K562 (cell line): ENCODE results near the gene GPATCH4. TPM values are rescaled to one million over a fixed set of nuclear protein-coding genes. Genes with fewer than 3 reads are reported as not detected.

Experiments used
- CHD2 ChIP-seq: IDR thresholded peaks from 2 replicates; pipeline ENCODE4 v1.6.1; 2011; ENCODE audit warnings: low read depth, low read length
- DPF2 ChIP-seq: fragments of 450-650 bp; IDR thresholded peaks from 2 replicates; pipeline ENCODE4 v1.6.1; 2016
- KLF10 ChIP-seq: fragments of 250-450 bp; sonication (Bioruptor Pico); IDR thresholded peaks from 2 replicates; pipeline ENCODE4 v1.6.1; 2021; ENCODE audit warnings: matching md5 sums
- MEF2A ChIP-seq: IDR thresholded peaks from 2 replicates; pipeline ENCODE4 v1.6.1; 2011; ENCODE audit warnings: low read depth, mild to moderate bottlenecking, low read length, moderate library complexity; ENCODE audit not compliant: control insufficient read depth
- MTA2 ChIP-seq: fragments of 450-650 bp; IDR thresholded peaks from 2 replicates; pipeline ENCODE4 v1.6.1; 2016; ENCODE audit warnings: low read depth
- NR2F6 ChIP-seq: fragments of 450-650 bp; formaldehyde crosslinking; IDR thresholded peaks from 2 replicates; pipeline ENCODE4 v1.4.0; 2020; ENCODE audit warnings: mild to moderate bottlenecking
- PCBP2 ChIP-seq: fragments of 200-400 bp; formaldehyde crosslinking; IDR thresholded peaks from 2 replicates; pipeline ENCODE4 v1.6.1; 2018; ENCODE audit warnings: low read length, low read depth, mild to moderate bottlenecking, moderate library complexity; ENCODE audit not compliant: poor library complexity, severe bottlenecking
- PTTG1 ChIP-seq: fragments of 450-650 bp; IDR thresholded peaks from 2 replicates; pipeline ENCODE4 v1.6.1; 2016; ENCODE audit warnings: low read depth, mild to moderate bottlenecking, missing genetic modification characterization, missing compliant biosample characterization
- SAFB2 ChIP-seq: fragments of 200-400 bp; formaldehyde crosslinking; IDR thresholded peaks from 2 replicates; pipeline ENCODE4 v1.6.1; 2018; ENCODE audit warnings: borderline replicate concordance, low read length, low read depth, moderate library complexity; ENCODE audit not compliant: severe bottlenecking
- SMAD4 ChIP-seq: fragments of 250-450 bp; sonication (Bioruptor Pico); conservative IDR thresholded peaks from 2 replicates; pipeline ENCODE4 v1.8.0; 2021; ENCODE audit warnings: inconsistent platforms, mild to moderate bottlenecking, moderate library complexity
- ZNF146 ChIP-seq: IDR thresholded peaks from one replicate; pipeline ENCODE4 v1.6.1; 2018; ENCODE audit warnings: missing compliant biosample characterization; ENCODE audit not compliant: unreplicated experiment
- ZNF165 ChIP-seq: fragments of 250-450 bp; sonication (Bioruptor Pico); IDR thresholded peaks from 2 replicates; pipeline ENCODE4 v1.4.0; 2020; ENCODE audit warnings: borderline replicate concordance
- ZNF232 ChIP-seq: sonication (generic); formaldehyde crosslinking; IDR thresholded peaks from 2 replicates; pipeline ENCODE4 v1.8.0; 2022; ENCODE audit warnings: mild to moderate bottlenecking, missing genetic modification reagents
- ZNF584 ChIP-seq: fragments of 200-800 bp; sonication (Bioruptor generic); IDR thresholded peaks from 2 replicates; pipeline ENCODE4 v1.6.1; 2016; ENCODE audit warnings: low read depth, mild to moderate bottlenecking, missing genetic modification characterization, missing compliant biosample characterization
- ZNF699 ChIP-seq: fragments of 250-450 bp; sonication (Bioruptor Pico); IDR thresholded peaks from 2 replicates; pipeline ENCODE4 v1.8.0; 2021; ENCODE audit warnings: mild to moderate bottlenecking, moderate library complexity; ENCODE audit not compliant: insufficient replicate concordance
- polyA plus RNA-seq, 8 experiments: library from polyadenylated mRNA; depleted of rRNA in 4 of 8; stranded (reverse) in 5 of 8; unstranded in 3 of 8; fragments of >200 nt; fragmentation: Nextera tagmentation in 2 of 8; fragmentation: Illumina TruSeq in 1 of 8; extraction: Ambion mirVana in 2 of 8; extraction: Trizol in 1 of 8; gene quantifications; 2 replicates each; pipeline versions ENCODE4 v1.2.1 to v1.2.3, GENCODE V29; 2011 to 2014; ENCODE audit warnings: inconsistent platforms in 1 of 8, missing spikeins in 1 of 8
- total RNA-seq, 7 experiments: library from RNA; depleted of rRNA in 6 of 7; stranded (reverse); fragments of >200 nt in 6 of 7; fragmentation: Illumina TruSeq in 2 of 7; extraction: Trizol in 2 of 7; gene quantifications; 2 replicates each; pipeline versions ENCODE4 v1.2.1 to v1.2.3, GENCODE V29; 2011 to 2021; ENCODE audit warnings: low replicate concordance in 1 of 7
- TF ChIP-seq, protein P1 (sequence below), 2 experiments: IDR thresholded peaks; 2 replicates each; pipeline ENCODE4 v1.6.1; 2012; ENCODE audit warnings: improper control_type of control experiment in 2 of 2, low read depth in 2 of 2, low read length in 2 of 2, borderline replicate concordance in 1 of 2
- TF ChIP-seq, protein P2 (sequence below): fragments of 450-650 bp; IDR thresholded peaks from 2 replicates; pipeline ENCODE4 v1.7.0; 2016; ENCODE audit warnings: borderline replicate concordance
- TF ChIP-seq, protein P3 (sequence below): fragments of 250-450 bp; sonication (Bioruptor Pico); IDR thresholded peaks from 2 replicates; pipeline ENCODE4 v1.4.0; 2020; ENCODE audit warnings: borderline replicate concordance
- TF ChIP-seq, protein P4 (sequence below): fragments of 250-450 bp; sonication (Bioruptor Pico); IDR thresholded peaks from 2 replicates; pipeline ENCODE4 v1.5.0; 2021; ENCODE audit warnings: mild to moderate bottlenecking, borderline replicate concordance

The GPATCH4 gene
- total and polyA plus RNA-seq, 9 of the 15 experiments (the other 6 are each of a cell fraction or from before 2014, with no cell fraction given), result 43.7 to 105 (median 76.5) TPM

DNA sequence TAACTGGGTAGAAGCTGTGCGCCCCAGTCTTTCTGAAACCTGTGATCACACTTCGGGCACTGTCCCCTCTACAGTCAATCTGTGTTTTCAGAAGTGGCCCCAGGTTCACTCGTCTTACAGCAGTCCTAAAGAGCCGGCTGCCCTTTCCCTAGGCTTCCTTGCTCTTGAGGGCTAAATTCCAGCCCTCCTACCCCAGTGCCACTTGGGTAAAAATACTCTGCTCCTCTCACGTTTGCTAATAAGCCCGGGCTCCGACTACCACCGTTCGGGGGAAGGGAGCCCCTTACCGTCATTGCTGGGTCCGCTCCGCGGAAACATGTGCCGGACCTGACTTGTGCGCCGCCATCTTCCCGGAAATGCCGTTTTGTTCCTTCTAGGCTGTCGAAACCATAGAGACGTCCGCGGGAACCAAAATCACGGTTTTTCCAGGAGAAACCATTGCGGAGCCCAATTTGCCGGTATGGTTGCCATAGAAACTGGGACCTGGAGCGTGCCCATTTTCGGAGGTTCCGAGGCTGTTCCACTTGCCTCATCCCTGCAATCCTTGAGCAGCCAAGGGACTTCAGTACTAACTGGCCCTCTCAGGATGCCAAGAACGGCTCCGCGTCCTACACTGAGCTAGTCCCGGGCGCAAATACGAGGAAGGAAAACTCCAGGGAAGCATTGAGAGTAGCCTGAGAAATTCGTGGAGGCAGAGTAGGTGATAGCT is at the start of gene GPATCH4 (continued):
- TF ChIP-seq, protein P1, sequence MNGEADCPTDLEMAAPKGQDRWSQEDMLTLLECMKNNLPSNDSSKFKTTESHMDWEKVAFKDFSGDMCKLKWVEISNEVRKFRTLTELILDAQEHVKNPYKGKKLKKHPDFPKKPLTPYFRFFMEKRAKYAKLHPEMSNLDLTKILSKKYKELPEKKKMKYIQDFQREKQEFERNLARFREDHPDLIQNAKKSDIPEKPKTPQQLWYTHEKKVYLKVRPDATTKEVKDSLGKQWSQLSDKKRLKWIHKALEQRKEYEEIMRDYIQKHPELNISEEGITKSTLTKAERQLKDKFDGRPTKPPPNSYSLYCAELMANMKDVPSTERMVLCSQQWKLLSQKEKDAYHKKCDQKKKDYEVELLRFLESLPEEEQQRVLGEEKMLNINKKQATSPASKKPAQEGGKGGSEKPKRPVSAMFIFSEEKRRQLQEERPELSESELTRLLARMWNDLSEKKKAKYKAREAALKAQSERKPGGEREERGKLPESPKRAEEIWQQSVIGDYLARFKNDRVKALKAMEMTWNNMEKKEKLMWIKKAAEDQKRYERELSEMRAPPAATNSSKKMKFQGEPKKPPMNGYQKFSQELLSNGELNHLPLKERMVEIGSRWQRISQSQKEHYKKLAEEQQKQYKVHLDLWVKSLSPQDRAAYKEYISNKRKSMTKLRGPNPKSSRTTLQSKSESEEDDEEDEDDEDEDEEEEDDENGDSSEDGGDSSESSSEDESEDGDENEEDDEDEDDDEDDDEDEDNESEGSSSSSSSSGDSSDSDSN (IDR thresholded peaks at IDR 0.05; ENCODE audit: borderline replicate concordance in 1 of 2, low read depth in 2 of 2, low read length in 2 of 2), result no peak
- TF ChIP-seq, protein P2, sequence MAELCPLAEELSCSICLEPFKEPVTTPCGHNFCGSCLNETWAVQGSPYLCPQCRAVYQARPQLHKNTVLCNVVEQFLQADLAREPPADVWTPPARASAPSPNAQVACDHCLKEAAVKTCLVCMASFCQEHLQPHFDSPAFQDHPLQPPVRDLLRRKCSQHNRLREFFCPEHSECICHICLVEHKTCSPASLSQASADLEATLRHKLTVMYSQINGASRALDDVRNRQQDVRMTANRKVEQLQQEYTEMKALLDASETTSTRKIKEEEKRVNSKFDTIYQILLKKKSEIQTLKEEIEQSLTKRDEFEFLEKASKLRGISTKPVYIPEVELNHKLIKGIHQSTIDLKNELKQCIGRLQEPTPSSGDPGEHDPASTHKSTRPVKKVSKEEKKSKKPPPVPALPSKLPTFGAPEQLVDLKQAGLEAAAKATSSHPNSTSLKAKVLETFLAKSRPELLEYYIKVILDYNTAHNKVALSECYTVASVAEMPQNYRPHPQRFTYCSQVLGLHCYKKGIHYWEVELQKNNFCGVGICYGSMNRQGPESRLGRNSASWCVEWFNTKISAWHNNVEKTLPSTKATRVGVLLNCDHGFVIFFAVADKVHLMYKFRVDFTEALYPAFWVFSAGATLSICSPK, result no peak
- TF ChIP-seq SMAD4 (CRISPR knock-in tag), result peak; percentile 41; the same call in 1 of the 2 replicates
- TF ChIP-seq PCBP2, result no peak
- TF ChIP-seq NR2F6 (CRISPR knock-in tag), result no peak
- TF ChIP-seq ZNF584 (CRISPR knock-in tag), result no peak
- TF ChIP-seq, protein P3, sequence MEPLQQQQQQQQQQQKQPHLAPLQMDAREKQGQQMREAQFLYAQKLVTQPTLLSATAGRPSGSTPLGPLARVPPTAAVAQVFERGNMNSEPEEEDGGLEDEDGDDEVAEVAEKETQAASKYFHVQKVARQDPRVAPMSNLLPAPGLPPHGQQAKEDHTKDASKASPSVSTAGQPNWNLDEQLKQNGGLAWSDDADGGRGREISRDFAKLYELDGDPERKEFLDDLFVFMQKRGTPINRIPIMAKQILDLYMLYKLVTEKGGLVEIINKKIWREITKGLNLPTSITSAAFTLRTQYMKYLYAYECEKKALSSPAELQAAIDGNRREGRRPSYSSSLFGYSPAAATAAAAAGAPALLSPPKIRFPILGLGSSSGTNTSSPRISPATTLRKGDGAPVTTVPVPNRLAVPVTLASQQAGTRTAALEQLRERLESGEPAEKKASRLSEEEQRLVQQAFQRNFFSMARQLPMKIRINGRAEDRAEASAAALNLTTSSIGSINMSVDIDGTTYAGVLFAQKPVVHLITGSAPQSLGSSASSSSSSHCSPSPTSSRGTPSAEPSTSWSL (CRISPR knock-in tag), result 0 out of 2 replicates have a peak, but pooled peaks have one; percentile 52
- TF ChIP-seq, protein P4, sequence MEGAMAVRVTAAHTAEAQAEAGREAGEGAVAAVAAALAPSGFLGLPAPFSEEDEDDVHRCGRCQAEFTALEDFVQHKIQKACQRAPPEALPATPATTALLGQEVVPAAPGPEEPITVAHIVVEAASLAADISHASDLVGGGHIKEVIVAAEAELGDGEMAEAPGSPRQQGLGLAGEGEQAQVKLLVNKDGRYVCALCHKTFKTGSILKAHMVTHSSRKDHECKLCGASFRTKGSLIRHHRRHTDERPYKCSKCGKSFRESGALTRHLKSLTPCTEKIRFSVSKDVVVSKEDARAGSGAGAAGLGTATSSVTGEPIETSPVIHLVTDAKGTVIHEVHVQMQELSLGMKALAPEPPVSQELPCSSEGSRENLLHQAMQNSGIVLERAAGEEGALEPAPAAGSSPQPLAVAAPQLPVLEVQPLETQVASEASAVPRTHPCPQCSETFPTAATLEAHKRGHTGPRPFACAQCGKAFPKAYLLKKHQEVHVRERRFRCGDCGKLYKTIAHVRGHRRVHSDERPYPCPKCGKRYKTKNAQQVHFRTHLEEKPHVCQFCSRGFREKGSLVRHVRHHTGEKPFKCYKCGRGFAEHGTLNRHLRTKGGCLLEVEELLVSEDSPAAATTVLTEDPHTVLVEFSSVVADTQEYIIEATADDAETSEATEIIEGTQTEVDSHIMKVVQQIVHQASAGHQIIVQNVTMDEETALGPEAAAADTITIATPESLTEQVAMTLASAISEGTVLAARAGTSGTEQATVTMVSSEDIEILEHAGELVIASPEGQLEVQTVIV (CRISPR knock-in tag), result no peak
- no peak for TF ChIP-seq PTTG1 (tag)
- TF ChIP-seq ZNF699, result no peak
- no peak for TF ChIP-seq ZNF232 (CRISPR knock-in tag)
- no peak for TF ChIP-seq SAFB2
- TF ChIP-seq KLF10 (CRISPR knock-in tag), result no peak
- TF ChIP-seq ZNF146, result no peak
- no peak for TF ChIP-seq DPF2
- TF ChIP-seq ZNF165 (CRISPR knock-in tag), result no peak
- 0 out of 2 replicates have a peak, but pooled peaks have one; percentile 21 for TF ChIP-seq MEF2A
- TF ChIP-seq CHD2, result peak; percentile 23; the same call in 1 of the 2 replicates
- TF ChIP-seq MTA2, result no peak
